DLD1 (cell line): ENCODE measurements around the gene CYP19A1.
"Not testable (repeated sequence)": the region's sequence is repeated elsewhere in the genome, so short reads cannot be mapped to it uniquely, and the experiment has no call there.

Experiments used
- in situ Hi-C: cut with HindIII; loops from 2 replicates; pipeline ENCODE4 v1.10.0; 2017; ENCODE audit warnings: low sequenced_read_pairs

CYP19A1 gene

DNA sequence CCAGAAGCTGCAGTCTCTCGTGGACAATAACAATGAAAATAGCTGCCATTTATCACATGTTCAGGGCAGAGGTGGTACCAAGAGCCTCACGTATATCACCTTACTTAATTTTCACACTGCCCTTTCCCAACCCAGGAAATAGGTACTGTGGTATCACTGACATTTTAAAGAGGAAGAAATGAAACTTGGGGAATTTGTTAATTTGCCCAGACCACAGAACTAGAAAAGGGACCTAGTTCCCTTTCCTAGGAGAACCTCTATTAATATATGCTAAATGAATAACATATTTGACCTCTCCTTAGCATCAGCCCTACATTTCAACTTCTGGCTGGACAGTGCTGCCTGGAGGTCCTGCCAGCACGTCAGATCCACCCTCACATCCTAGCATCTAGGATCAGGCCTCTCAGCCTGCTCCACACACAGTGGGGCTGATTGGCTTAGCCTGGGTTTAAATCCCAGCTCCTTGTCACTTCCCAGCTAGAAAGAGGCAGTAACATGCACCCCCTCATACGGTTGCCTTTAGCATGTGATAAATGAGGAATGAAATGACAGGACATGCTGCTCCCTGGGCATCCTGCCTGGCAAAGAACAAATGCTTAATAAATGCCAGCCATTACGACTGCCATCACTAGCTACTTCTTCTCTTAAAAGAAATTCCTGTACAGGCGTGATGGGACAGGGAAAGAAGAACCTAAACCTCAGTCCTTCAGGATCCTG, 148.6 kb downstream of the CYP19A1 start:
- in situ Hi-C loops, result no loop called here

- in situ Hi-C loops, result not testable (repeated sequence)
Measured at GRCh38 chr15:51188791-51189190, 149.6 kb downstream of the CYP19A1 start.

GRCh38 chr15:51186891-51187290, 151.5 kb downstream of the CYP19A1 start:
- in situ Hi-C loops, result no loop called here

- in situ Hi-C loops, result no loop called here
Measured at GRCh38 chr15:51186181-51186705, 152.2 kb downstream of the CYP19A1 start.

- in situ Hi-C loops, result no loop called here
Measured at GRCh38 chr15:51185213-51186159, 152.9 kb downstream of the CYP19A1 start.

DNA sequence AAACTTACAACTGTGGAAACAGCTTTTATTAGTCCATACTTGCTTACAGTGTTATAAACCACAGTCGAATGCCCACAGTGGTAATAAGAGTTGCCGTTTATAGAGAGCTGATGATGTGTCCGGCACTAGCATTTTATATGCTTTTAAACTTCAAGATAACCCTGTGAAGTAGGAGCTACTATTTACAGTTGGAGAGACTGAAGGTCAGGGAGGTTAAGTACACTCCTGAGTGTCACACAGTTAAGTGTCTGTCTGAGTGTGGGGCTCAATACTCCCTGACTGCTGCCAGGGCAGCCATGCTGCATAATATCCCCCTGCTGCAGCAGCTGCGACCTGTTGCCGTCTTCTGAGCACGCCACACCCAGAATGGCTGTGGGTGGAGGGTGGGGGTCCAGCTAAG, 153.8 kb downstream of the CYP19A1 start:
- in situ Hi-C loops, result no loop called here

GRCh38 chr15:51183076-51183475, 155.3 kb downstream of the CYP19A1 start:
- in situ Hi-C loops, result no loop called here

- in situ Hi-C loops, result no loop called here
Measured at GRCh38 chr15:51181905-51182304, 156.5 kb downstream of the CYP19A1 start.

DNA sequence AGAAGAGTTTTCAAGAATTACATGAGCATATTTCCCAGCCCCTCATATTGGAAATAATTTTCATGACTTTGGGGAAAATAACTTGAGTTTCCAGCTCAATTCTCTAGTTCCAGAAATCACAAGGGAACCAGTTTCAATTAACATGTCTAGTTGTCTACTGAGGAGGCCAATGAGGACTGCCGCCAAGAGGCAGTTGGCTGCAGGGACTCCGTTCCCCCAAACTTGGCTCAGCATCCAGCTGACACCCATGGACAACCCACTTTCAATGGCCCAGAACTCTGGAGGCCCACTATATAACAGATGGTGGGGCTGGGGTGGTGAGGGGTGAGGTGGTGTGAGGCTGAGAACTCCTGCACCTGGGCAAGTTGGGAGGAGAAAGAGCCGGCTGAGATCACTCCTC, 157.2 kb downstream of the CYP19A1 start:
- in situ Hi-C loops, result no loop called here

DNA sequence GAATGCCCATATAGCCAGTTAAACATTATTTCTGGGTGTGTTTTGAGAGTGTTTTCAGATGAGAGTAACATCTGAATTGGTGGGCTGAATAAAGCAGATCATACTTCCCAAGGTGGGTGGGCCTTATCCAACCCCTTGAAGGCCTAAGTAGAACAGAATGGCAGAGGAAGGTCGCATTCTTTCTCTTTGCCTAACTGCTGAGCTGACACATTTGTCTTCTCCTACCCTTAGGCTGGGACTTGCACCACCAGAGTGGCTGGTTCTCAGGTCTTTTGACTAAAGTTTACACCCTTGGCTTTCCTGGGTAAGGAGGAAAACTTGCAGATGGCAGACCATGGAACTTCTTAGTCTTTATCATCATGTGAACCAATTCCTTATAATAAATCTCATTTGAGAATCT, 157.9 kb downstream of the CYP19A1 start:
- in situ Hi-C loops, result no loop called here

GRCh38 chr15:51180011-51180410, 158.4 kb downstream of the CYP19A1 start:
- in situ Hi-C loops, result no loop called here

- in situ Hi-C loops, result no loop called here
Measured at GRCh38 chr15:51172193-51172592, 166.2 kb downstream of the CYP19A1 start.

DNA sequence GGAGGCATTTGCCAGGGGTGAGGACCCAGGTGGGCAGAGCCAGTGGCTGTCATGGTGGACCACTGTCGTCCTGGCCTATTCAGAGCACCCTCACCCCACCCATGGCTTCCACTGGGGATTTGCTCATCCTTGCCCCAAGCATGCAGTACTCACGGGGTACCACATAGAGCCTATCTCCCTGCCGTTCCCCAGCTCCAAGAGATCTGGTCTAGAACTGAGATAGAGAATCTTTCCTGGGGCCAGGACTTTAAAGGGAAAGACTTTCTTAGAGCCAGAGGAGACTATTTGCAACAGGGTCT, 166.8 kb downstream of the CYP19A1 start:
- in situ Hi-C loops, result no loop called here

DNA sequence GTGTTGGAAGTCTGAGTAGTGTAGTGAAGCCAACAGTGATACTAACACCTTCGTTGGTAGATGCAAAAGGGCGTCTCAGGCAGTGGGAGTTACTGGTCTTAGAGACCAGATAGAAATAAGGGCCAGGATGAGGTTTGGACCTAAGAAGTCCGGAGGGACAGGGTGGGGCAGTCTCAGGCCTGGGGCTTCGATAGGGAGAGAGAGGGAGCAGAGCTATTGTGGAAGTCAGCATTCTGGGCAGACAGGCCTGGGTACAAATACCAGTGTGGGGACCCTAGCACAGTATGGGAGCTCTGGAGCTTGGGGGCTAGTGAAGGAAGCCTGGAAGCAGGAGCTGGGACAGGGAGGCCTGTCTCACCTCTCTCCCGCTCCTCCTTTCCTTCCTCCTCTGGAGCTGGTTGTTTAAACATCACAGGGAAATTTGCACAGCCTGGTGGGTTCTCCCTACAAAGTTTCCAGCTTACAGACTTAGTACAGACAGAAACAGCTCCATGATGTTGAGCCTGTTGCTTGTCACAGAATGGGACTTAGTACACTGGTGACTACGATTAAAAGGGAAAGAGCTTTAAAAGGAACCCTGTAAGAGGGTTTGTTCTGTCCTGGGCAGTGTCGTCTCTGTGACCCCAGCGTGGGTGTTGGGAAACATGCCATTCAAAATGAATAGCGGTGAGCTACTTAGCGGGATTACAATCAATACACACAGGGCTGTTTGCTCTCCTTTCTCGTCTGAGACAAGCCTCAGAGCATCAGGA, 167.3 kb downstream of the CYP19A1 start:
- in situ Hi-C loops, result no loop called here

- in situ Hi-C loops, result no loop called here
Measured at GRCh38 chr15:51168700-51169099, 169.7 kb downstream of the CYP19A1 start.

GRCh38 chr15:51163843-51164242, 174.6 kb downstream of the CYP19A1 start:
- in situ Hi-C loops, result no loop called here

DNA sequence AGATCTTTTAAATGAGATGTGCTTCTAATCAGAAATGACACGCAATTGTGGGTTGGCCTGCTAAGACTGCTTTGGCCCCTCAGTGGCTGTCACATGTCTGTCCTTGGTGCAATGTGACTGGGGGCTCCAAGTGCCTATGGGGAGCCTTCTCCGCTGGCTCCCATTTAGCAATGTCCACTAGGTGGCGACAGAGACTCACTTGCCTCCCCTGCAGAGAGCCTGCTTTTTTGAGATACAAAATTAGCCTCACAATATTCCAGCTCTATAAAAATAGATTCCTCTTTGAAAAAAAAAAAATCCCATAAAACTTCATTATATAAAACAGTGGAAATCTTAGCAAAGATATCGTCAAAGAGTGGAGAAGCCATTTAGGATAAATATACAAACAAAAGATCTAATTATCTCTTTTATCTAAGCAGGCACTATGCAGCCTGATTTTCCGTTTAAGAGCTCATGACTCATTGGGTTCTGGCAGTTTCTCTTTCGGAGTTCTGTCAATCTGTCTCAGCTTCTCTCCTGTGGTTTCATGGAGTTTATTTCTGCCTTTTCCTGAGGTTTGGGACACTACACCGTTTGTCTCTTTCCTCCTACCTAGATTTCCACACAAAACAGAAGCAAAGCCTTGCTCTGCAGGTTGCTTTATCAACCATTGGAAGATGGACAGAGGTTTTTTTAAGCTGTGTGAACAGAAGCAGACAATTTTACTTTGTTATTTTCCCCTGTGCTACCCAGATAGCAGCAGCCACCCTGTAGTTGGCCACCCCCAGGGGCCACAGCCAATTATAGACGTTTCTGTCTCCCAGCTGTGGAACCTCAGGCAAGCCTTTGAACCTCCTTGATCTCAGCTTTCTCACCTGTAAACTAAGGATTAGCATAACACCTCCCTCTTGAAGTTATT, 175.3 kb downstream of the CYP19A1 start:
- in situ Hi-C loops, result no loop called here

DNA sequence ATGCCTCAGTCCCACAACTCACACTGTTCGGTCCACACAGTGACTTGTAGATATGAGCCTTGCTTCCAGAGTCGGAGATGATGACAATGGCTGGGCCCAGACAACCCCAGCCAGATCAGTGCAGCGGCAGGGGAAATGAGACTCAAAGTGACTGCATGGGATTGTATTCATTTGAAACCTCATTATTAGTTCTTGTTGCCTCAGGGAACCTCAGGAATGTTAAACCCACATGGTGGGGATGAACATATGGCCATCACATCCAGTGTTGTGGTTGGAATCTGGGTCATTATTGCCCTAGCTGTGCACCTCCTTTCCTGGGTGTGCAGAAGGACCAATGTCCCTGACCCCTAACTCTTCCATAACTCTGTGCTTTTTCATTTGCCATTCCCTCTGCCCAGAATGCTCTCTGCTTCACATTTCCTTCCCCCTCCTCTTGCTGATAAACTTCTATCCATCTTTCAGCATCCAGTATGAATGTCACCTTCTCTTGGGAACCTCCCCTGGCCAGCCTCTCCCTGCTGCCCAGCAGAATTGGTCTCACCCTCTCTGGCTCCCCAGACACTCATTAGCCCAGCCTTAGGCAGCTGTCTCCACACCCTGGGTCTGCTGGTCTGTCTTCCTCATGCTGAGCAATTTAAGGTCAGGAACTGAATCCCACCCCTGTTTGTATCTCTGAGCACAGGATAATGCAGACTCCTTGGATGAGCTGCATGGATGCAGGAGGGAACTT, 176.7 kb downstream of the CYP19A1 start:
- in situ Hi-C loops, result no loop called here

GRCh38 chr15:51160484-51160883, 177.9 kb downstream of the CYP19A1 start:
- in situ Hi-C loops, result no loop called here
